ENCODE data around the gene STARD10.

The STARD10 gene

DNA sequence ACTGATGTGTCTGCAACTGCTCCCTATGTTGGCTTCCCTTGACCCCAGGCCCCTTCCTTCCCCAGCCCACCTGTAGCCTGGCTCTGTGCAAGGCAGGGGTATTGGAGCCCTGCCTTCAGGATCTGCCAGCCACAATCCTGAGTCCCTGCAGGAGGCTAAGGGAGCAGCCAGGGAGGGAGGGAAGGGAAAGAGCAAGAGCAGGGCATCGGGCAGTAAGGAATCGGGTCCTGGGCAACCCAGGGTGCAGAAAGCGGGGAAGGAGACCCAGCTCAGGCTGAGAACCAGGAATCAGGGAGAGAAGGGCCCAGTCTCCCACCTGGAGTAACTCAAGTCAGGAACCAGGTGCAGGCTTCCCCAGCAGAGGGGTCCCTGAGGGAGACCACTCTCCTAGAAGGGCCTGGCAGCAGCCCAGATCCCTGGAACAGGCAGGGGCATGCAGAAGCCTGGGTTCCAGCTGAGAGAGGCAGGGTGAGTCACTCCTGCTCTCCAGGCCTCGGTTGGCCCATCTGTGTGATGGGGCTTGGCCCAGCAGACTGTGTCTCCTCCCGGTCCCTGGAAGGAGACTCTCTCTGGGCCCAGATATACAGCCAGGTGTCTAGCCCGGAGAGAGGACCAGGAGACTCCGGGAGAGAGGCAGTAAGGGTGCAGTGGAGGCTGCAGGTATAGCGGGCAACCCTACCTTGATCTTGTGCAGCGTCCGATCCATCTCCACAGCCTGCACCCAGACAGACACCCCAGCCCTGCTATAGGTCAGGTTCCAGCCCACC is 13.4 kb downstream of the STARD10 start:
- DNase-seq (ENCODE audit: low read depth): no peak

DNA sequence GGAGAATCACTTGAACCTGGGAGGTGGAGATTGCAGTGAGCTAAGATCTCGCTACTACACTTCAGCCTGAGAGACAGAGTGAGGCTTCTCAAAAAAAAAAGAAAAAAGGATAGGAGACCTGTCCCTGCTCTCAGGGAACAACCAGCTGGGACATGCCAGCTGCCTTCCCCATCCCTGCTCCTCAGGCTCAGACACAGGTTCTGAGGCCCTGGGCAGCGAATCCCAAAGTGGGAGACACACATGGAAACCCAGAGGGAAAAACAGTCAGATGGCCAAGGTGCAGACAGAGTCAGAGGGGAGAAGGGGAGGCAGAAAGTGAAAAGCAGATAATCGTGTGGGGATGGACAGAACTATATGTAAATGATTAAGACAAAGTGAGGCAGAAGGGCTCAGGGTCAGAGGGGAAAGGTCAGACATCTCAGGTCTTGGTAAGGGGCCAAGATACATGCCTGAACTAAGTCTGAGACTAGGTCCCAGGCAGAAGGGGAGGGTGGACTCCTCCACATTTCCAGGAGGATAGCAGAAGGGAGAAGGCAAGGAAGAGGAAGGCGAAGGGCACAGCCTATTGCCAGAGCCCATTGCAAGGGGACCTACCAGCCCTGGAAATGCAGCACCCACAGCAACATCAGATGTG is 14.2 kb downstream of the STARD10 start:
- DNase-seq (ENCODE audit: low read depth): no peak

DNA sequence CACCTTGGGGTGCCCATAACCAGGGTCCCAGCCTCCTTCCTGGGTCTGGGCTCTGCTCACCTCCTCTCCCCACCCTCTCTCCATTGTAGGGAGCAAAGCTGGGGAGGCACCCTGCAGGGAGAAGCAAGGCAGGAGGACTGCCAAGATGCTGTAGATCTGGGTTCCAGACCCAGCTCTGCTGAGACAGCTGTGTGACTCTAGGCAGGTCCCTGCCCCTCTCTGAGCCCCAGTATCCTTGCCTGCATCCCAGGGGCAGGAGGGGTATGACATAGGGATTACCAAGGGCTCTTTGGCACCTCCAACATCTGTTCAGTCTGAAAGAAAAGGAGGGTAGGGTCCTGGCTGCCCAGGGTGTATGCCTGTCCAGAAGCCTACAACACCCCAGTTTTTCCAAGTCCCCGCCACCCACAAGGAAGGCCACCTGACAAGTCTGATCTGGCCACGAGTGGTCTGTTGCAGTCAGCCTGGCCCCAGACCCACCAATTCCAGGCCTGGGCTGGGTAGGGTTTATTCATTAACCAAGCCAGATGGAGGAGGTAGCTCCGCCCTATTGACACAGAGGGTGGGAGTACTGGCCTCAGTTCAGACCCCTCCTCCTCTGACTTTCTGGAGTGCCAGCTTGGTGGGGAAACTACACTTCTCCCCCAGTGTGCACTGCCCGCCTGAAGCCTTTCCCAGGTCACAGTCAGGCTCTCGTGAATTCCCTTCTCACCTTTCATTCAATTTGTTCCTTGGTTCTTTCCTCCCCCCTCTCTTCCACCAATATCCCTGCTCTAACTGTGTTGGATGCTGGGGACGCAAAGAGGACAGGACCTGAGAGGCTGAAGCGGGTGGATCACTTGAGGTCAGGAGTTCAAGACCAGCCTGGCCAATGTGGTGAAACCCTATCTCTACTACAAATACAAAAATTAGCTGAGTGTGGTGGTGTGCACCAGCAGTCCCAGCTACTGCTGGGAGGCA is 15.0 kb downstream of the STARD10 start:
- DNase-seq (ENCODE audit: low read depth): no peak

DNA sequence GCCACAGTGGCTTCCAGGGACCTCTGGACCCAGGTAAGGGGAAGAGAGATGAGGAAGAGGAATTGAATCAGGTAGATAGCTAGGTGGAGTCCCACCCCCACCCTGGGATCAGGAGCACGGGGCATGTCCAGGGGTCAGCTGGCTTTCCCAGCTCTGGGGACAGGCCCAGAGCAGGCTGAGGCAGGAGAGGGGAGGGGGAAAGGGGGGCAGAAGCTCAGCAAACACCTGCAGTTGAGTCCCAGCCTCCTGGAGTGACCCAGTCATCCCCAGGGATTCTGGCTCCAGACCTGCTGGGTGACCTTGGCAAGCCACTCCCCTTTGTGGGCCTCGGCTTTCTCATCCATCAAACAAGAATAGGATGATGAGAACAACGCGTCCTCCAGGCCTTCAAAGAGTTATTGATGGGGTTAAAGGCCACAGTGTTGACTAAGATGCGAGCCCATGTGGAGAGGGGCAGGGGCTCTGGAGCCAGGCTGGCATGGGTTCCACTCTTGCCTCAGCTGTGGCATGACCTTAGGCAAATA is 16.0 kb downstream of the STARD10 start:
- DNase-seq (ENCODE audit: low read depth): no peak

DNA sequence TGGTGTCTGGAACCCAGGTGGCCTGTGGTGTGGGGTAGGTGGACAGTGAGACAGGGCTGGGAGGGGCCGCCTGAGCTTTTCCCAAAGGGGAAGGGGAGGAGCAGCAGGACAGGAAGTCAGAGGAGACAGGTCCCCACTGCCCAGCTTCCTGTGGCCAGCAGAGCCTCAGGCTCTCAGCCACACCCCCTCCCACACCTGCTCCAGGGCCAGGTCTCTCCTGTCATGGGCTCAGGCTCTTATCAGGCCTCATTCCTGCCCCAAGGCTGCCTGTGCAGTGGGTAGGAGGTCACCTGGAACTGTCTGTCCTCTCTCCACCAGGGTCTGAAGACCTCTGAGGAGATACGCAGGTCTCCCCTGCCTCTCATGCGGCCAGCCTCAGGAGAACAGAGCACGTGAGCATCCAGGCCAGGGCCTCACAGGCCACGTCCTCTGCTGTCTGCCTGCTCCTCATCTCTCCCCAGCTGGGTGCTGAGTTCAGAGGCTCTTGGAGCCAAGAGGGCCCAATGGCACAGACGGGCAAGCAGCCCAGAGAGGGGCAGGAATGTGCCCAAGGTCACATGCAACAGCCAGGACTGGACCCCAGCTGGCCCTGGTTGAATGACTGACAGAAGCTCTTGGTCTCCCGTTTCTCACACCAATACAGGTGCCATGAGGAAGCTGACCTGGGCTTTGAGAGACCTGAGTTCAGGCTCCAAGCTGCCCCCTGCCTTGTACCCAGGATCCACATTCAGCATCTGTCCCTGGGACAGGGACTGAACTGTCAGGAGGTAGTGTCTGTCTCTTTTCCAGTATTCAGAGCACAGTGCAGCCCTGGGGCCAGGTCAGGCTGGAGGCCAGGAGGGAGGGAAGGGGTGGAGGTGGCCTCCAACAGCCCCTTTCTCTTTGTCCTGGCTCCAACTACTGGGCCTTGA is 16.7 kb downstream of the STARD10 start:
- no peak for DNase-seq (ENCODE audit: low read depth)

- DNase-seq (ENCODE audit: low read depth): no peak
Observed at GRCh38 chr11:72776117-72776843, 17.6 kb downstream of the STARD10 start.

GRCh38 chr11:72775288-72776110 is 18.3 kb downstream of the STARD10 start:
- DNase-seq (ENCODE audit: low read depth): no peak

DNA sequence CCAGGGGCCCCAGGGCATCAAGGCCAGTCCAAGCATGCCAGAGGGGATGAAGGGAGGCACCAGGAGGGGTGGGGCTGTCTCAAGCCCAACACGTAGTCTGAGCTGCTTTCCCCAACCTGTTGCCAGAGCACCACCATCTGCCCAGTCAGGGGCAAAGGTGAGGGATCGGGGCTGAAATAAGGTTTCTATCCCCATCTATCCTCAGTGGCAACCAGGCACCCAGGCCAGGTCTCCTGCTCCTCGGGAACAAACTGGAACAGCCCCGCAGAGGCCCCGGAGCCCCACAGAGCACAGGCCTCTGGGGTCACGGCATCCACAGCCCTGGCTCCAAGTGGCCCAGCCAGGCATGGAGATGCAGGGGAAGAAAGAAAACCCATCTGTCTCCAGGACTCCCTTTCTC is 19.3 kb downstream of the STARD10 start:
- no peak for DNase-seq (ENCODE audit: low read depth)

DNA sequence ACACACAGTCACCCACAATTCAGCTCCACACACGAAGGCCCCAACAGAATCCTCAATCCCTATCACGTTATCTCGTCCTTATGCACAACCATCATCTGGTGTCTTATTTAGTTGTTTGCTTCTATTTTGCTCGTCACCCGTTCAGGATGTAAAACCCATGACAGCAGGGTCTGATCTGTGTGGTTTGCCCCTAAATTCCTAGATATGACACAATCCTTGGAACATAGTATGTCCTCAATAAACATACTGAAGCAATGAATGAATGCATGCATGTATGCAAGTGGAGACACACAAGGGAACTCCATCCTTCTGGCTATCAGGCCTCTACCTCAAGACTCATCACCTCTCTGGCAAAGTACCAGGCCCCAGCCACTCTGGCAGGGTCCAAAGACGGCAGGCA is 20.2 kb downstream of the STARD10 start:
- no peak for DNase-seq (ENCODE audit: low read depth)

GRCh38 chr11:72773291-72773690 is 20.6 kb downstream of the STARD10 start:
- no peak for DNase-seq (ENCODE audit: low read depth)

DNA sequence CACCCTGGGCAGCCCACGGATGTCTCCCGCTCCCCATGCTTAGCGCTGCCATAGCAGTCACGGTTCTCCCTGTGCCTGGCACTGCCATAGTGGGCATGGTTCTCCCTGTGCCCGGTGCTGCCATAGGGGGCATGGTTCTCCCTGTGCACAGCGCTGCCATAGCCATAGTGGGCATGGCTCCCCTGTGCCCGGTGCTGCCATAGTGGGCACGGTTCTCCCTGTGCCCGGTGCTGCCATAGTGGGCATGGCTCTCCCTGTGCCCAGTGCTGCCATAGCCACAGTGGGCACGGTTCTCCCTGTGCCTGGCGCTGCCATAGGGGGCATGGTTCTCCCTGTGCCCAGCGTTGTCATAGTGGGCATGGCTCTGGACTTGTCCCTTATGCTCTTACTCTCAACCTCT is 21.8 kb downstream of the STARD10 start:
- no peak for DNase-seq (ENCODE audit: low read depth)

DNA sequence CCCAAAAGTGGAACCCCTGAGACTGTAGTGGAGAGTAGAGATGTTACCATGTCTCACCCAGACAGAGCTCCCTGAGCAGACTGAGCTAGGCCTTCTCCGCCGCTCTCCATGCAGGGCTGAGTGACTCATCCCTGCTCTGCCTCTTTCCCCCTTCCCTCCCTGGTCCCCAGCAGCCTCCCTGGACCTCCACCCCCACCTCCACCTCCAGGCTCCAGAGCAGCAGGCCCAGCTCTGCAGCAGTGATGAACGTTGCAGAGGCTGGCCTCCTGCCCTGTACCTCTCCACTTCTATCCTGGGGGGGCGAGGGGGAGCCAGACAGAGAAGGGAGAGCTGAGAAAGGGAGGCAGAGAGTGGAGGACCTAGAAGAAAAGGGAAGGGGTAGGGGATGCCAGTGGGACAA is 22.3 kb downstream of the STARD10 start:
- no peak for DNase-seq (ENCODE audit: low read depth)

DNA sequence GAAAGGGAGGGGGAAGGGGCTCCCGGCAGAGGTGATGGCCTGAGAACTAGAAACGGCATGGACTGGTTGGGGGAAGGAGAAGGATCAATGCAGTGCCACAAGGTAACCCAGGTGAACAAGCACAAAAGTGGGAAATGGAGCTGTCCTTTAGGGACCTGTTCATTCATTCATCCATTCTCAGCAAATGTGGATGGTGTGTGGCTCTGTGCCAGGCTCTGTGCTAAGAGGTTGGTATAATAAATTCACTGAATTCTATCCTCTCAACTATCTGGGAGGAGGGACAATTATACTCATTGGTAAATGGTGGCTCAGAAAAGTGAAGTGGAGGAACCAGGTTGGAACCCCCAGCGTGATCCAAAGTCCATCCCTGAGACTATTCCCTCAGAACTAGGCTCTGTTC is 23.0 kb downstream of the STARD10 start:
- no peak for DNase-seq (ENCODE audit: low read depth)

- no peak for DNase-seq (ENCODE audit: low read depth)
Observed at GRCh38 chr11:72769680-72770079, 24.2 kb downstream of the STARD10 start.

DNA sequence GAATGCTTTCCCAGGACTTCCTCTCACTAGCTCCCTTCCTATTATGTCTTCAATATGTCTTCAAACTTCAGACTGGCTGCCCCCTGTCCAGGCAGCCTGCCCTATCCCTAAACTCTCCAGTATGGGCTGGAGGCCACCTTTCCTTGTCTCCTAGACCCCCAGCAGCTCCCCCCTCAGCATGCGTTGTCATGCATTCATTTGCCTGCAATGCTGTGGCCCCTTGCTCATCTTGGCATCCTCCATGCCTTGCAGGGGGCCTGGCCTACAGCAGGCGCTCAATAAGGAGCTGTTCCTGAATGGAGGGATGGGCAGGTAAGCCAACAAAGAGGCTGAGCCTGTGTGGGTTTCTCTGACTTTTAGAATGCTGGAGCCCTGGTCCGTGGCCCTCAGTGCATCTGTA is 25.3 kb downstream of the STARD10 start:
- DNase-seq (ENCODE audit: low read depth): no peak

- DNase-seq (ENCODE audit: low read depth): no peak
Observed at GRCh38 chr11:72767203-72768062, 26.4 kb downstream of the STARD10 start.

- no peak for DNase-seq (ENCODE audit: low read depth)
Observed at GRCh38 chr11:72766152-72766902, 27.5 kb downstream of the STARD10 start.

GRCh38 chr11:72764503-72764902 is 29.3 kb downstream of the STARD10 start:
- no peak for DNase-seq (ENCODE audit: low read depth)

Data from activated T-cell treated with anti-CD3 and anti-CD28 coated beads for 24 hours (primary cell).